Common myeloid progenitor, CD34-positive (primary cell): ENCODE results near the gene XRCC3.

Source experiments
- CTCF ChIA-PET: fragments of 350-600 bp; sonication (Branson Sonifier 250); formaldehyde crosslinking; loops from one replicate; lab custom pipeline; 2021; ENCODE audit warnings: antibody characterized with exemption; lab: Charles Lee
- POLR2A ChIA-PET: fragments of 350-600 bp; sonication (Branson Sonifier 250); formaldehyde crosslinking; loops from one replicate; lab custom pipeline; 2021; ENCODE audit warnings: antibody characterized with exemption; lab: Charles Lee
- DNase-seq, 3 donors: peaks; one replicate each; pipeline versions ENCODE4 v3.0.0 to v3.0.0-alpha.2; 2013
- H3K27ac ChIP-seq, 2 experiments: 1 replicate in 1 of 2; 2 replicates in 1 of 2; pipeline ENCODE4 v1.7.0; 2013; ENCODE audit warnings: inconsistent platforms in 2 of 2, low read length in 2 of 2, mild to moderate bottlenecking in 2 of 2, low read depth in 1 of 2, moderate library complexity in 1 of 2; ENCODE audit not compliant: severe bottlenecking in 2 of 2, insufficient read depth in 1 of 2, poor library complexity in 1 of 2
- H3K27me3 ChIP-seq, 5 experiments: replicated peaks in 2 of 5; 1 replicate in 3 of 5; 2 replicates in 2 of 5; pipeline versions ENCODE4 v1.6.1 to v1.7.0; 2013; ENCODE audit warnings: low read length in 4 of 5, mild to moderate bottlenecking in 2 of 5, moderate library complexity in 2 of 5, inconsistent platforms in 1 of 5; ENCODE audit not compliant: insufficient read depth in 5 of 5, control insufficient read depth in 4 of 5
- H3K36me3 ChIP-seq, 4 experiments: 1 replicate in 2 of 4; 2 replicates in 2 of 4; pipeline versions ENCODE4 v1.6.1 to v1.7.0; 2013; ENCODE audit warnings: low read length in 3 of 4, control low read depth in 1 of 4, mild to moderate bottlenecking in 1 of 4; ENCODE audit not compliant: control insufficient read depth in 4 of 4, insufficient read depth in 4 of 4
- H3K4me1 ChIP-seq, 4 experiments: 1 replicate in 3 of 4; 2 replicates in 1 of 4; pipeline versions ENCODE4 v1.6.1 to v1.7.1; 2013; ENCODE audit warnings: low read length in 3 of 4, mild to moderate bottlenecking in 3 of 4, control low read depth in 1 of 4, inconsistent platforms in 1 of 4, moderate library complexity in 1 of 4; ENCODE audit not compliant: control insufficient read depth in 4 of 4, insufficient read depth in 4 of 4; ENCODE audit errors: control extremely low read depth in 1 of 4
- H3K4me3 ChIP-seq, 7 experiments: 1 replicate in 4 of 7; 2 replicates in 3 of 7; pipeline versions ENCODE4 v1.5.1 to v1.7.0; 2013; ENCODE audit warnings: mild to moderate bottlenecking in 7 of 7, low read length in 6 of 7, moderate library complexity in 6 of 7, inconsistent platforms in 2 of 7, low read depth in 2 of 7, control low read depth in 1 of 7; ENCODE audit not compliant: insufficient read depth in 4 of 7, control insufficient read depth in 1 of 7; ENCODE audit errors: extremely low read depth in 1 of 7
- H3K9me3 ChIP-seq, 5 experiments: 1 replicate in 4 of 5; 2 replicates in 1 of 5; pipeline versions ENCODE4 v1.6.1 to v1.7.1; 2013; ENCODE audit warnings: low read length in 4 of 5, mild to moderate bottlenecking in 2 of 5, inconsistent platforms in 1 of 5, low read depth in 1 of 5, moderate library complexity in 1 of 5; ENCODE audit not compliant: control insufficient read depth in 4 of 5, insufficient read depth in 2 of 5; ENCODE audit errors: control extremely low read depth in 1 of 5
- WGBS: methylation state at CpG from one replicate; pipeline ENCODE4 v1.1.5; 2013; ENCODE audit not compliant: insufficient coverage; 5-methylcytosine and 5-hydroxymethylcytosine counted together

The XRCC3 gene

GRCh38 chr14:103705504-103706284 is 9.6 kb downstream of the XRCC3 start:
- ChIA-PET POLR2A (no interaction called here), CTCF (interaction anchor here (0.5 to 1.8 kb wide), 5 partner anchors 10 to 67 kb away, joined by 3 to 4 read pairs (median 4); no protein-coding TSS in a partner anchor)
- peak overlapping the region in 3 of 7 experiments; percentile 20 to 43 (median 24) for H3K4me3 ChIP-seq
- H3K27me3 ChIP-seq, result no peaks in the 10 kb centered on the region
- peaks cover 0 to 32% (median 18%) of the 10 kb centered on the region in 4 experiments for H3K4me1 ChIP-seq
- peaks cover 4 to 91% (median 43%) of the 10 kb centered on the region in 4 experiments for H3K36me3 ChIP-seq
- no peak for DNase-seq
- no peaks in the 10 kb centered on the region for H3K9me3 ChIP-seq
- whole genome bisulfite sequencing, result 78% methylated on average over 27 of the region's 28 CpGs
- no peak overlapping the region for H3K27ac ChIP-seq

- CTCF ChIA-PET, result interaction anchor here (1.0 to 1.8 kb wide), 2 partner anchors 9 to 11 kb away, joined by 4 read pairs; no protein-coding TSS in a partner anchor
- 15% methylated on average over 8 of the region's 15 CpGs for WGBS
- POLR2A ChIA-PET, result interaction anchor here (0.6 kb wide), 1 partner anchor 159 kb away, joined by 4 read pairs; no protein-coding TSS in a partner anchor
- H3K4me1 ChIP-seq, result peaks cover 0 to 32% (median 18%) of the 10 kb centered on the region in 4 experiments
- no peaks in the 10 kb centered on the region for H3K27me3 ChIP-seq
- H3K36me3 ChIP-seq, result peaks cover 4 to 94% (median 47%) of the 10 kb centered on the region in 4 experiments
- H3K9me3 ChIP-seq, result no peaks in the 10 kb centered on the region
- DNase-seq, result peak; percentile 42 to 88 (median 84)
- H3K4me3 ChIP-seq, result peak overlapping the region in 3 of 7 experiments; percentile 20 to 43 (median 24)
- no peak overlapping the region for H3K27ac ChIP-seq
These were observed 10.1 kb downstream of the XRCC3 start for GRCh38 chr14:103705118-103705503.

- POLR2A ChIA-PET, result interaction anchor here (0.6 kb wide), 1 partner anchor 160 kb away, joined by 4 read pairs; no protein-coding TSS in a partner anchor
- peaks cover 5 to 94% (median 46%) of the 10 kb centered on the region in 4 experiments for H3K36me3 ChIP-seq
These were observed 10.5 kb downstream of the XRCC3 start for GRCh38 chr14:103704708-103705107.

GRCh38 chr14:103703433-103704385 is 11.5 kb downstream of the XRCC3 start:
- POLR2A ChIA-PET, result no interaction called here
- peak overlapping the region in 2 of 7 experiments; percentile 8 to 26 for H3K4me3 ChIP-seq

More at GRCh38 chr14:103704708-103705107, 10.5 kb downstream of the XRCC3 start:
- Histone ChIP-seq H3K4me1 (peaks cover 0 to 32% (median 18%) of the 10 kb centered on the region in 4 experiments), H3K27me3 (no peaks in the 10 kb centered on the region), H3K9me3 (no peaks in the 10 kb centered on the region), H3K27ac (no peak overlapping the region), H3K4me3 (peak overlapping the region in 3 of 7 experiments; percentile 20 to 43 (median 24))
- no peak for DNase-seq
- WGBS, result 26% methylated on average over 12 of the region's 13 CpGs
- CTCF ChIA-PET, result interaction anchor here (1.0 to 1.8 kb wide), 2 partner anchors 9 to 10 kb away, joined by 4 read pairs; no protein-coding TSS in a partner anchor

GRCh38 chr14:103702497-103703432 is 12.5 kb downstream of the XRCC3 start:
- POLR2A ChIA-PET, result no interaction called here
- CTCF ChIA-PET, result interaction anchor here (1.0 to 1.6 kb wide), 2 partner anchors 14 to 35 kb away, joined by 3 to 4 read pairs; no protein-coding TSS in a partner anchor
- no peaks in the 10 kb centered on the region for H3K9me3 ChIP-seq
- H3K4me3 ChIP-seq, result no peak overlapping the region
- no peaks in the 10 kb centered on the region for H3K27me3 ChIP-seq
- no peak overlapping the region for H3K27ac ChIP-seq
- H3K36me3 ChIP-seq, result peaks cover 3 to 94% (median 42%) of the 10 kb centered on the region in 4 experiments
- no peak for DNase-seq
- peaks cover 0 to 46% (median 24%) of the 10 kb centered on the region in 4 experiments for H3K4me1 ChIP-seq
- 97% methylated on average over 29 of the region's 29 CpGs for WGBS

More at GRCh38 chr14:103703433-103704385, 11.5 kb downstream of the XRCC3 start:
- CTCF ChIA-PET, result interaction anchor here (1.6 to 1.8 kb wide), 2 partner anchors 8 to 15 kb away, joined by 4 read pairs; no protein-coding TSS in a partner anchor
- Histone ChIP-seq H3K9me3 (no peaks in the 10 kb centered on the region), H3K27ac (no peak overlapping the region), H3K27me3 (no peaks in the 10 kb centered on the region), H3K4me1 (peaks cover 0 to 37% (median 20%) of the 10 kb centered on the region in 4 experiments), H3K36me3 (peaks cover 5 to 94% (median 42%) of the 10 kb centered on the region in 4 experiments)
- DNase-seq, result peak in 2 of 3 donors; percentile 50 to 63
- WGBS, result 72% methylated on average over 11 of the region's 24 CpGs
